ENCODE measurements around the gene MCRIP2.
"Not testable (repeated sequence)": the region's sequence is repeated elsewhere in the genome, so short reads cannot be mapped to it uniquely, and the experiment has no call there.

The MCRIP2 gene
- 10.2 to 41.3 (median 20.8) reads per million in 3 experiments for total RNA-seq

GRCh38 chr16:641326-642188, at the start of gene MCRIP2:
Gene MCRIP2 (plus strand): TSS chr16:641828. CDS start chr16:641992, 164 bp downstream.
- peak; percentile 42 for DNase-seq

- DNase-seq, result no peak
Observed at GRCh38 chr16:591892-592517, 49.6 kb upstream of the MCRIP2 start.

GRCh38 chr16:592518-593306, 48.9 kb upstream of the MCRIP2 start:
- DNase-seq, result no peak

GRCh38 chr16:593406-593805, 48.2 kb upstream of the MCRIP2 start:
- DNase-seq, result no peak

- no peak for DNase-seq
Observed at GRCh38 chr16:593807-594206, 47.8 kb upstream of the MCRIP2 start.

GRCh38 chr16:595094-595528, 46.5 kb upstream of the MCRIP2 start:
- no peak for DNase-seq

- no peak for DNase-seq
Observed at GRCh38 chr16:595942-596735, 45.5 kb upstream of the MCRIP2 start.

GRCh38 chr16:596736-597060, 44.9 kb upstream of the MCRIP2 start:
- no peak for DNase-seq

- DNase-seq, result not testable (repeated sequence)
Observed at GRCh38 chr16:597655-598054, 44.0 kb upstream of the MCRIP2 start.

- no peak for DNase-seq
Observed at GRCh38 chr16:598823-599739, 42.5 kb upstream of the MCRIP2 start.

- no peak for DNase-seq
Observed at GRCh38 chr16:600781-601180, 40.8 kb upstream of the MCRIP2 start.

- DNase-seq, result no peak
Observed at GRCh38 chr16:603933-604332, 37.7 kb upstream of the MCRIP2 start.

GRCh38 chr16:606656-607307, 34.8 kb upstream of the MCRIP2 start:
- DNase-seq, result no peak

GRCh38 chr16:608019-608418, 33.6 kb upstream of the MCRIP2 start:
- no peak for DNase-seq

- no peak for DNase-seq
Observed at GRCh38 chr16:609316-609715, 32.3 kb upstream of the MCRIP2 start.

GRCh38 chr16:609984-610383, 31.6 kb upstream of the MCRIP2 start:
- DNase-seq, result no peak

- DNase-seq, result peak; percentile 34
Observed at GRCh38 chr16:610513-611381, 30.9 kb upstream of the MCRIP2 start.

- DNase-seq, result no peak
Observed at GRCh38 chr16:615122-615521, 26.5 kb upstream of the MCRIP2 start.

GRCh38 chr16:616733-617586, 24.7 kb upstream of the MCRIP2 start:
- DNase-seq, result no peak
